RWPE2 (cell line): ENCODE results near the gene PAX8.

Source experiments
- ATAC-seq: fragments of 200-7000 bp; cut with Tn5 transposase; 3 replicates; pipeline ENCODE4 v1.9.1; 2021; ENCODE audit warnings: low read depth
- DNase-seq: peaks from one replicate; pipeline ENCODE4 v3.0.0-alpha.2; 2020; ENCODE audit warnings: low spot score
- H3K27ac ChIP-seq: fragments of 450-650 bp; 2 replicates; pipeline ENCODE4 v1.5.1; 2017; ENCODE audit warnings: mild to moderate bottlenecking; ENCODE audit not compliant: poor library complexity, severe bottlenecking
- H3K27me3 ChIP-seq: fragments of 250-450 bp; sonication (Bioruptor Pico); 2 replicates; pipeline ENCODE4 v1.5.1; 2021; ENCODE audit warnings: mild to moderate bottlenecking, moderate library complexity; ENCODE audit not compliant: insufficient read depth, poor library complexity, severe bottlenecking
- H3K36me3 ChIP-seq: fragments of 250-450 bp; sonication (Bioruptor Pico); 2 replicates; pipeline ENCODE4 v1.5.1; 2020; ENCODE audit warnings: low read depth, mild to moderate bottlenecking, moderate library complexity
- H3K4me1 ChIP-seq: fragments of 250-450 bp; sonication (Bioruptor Pico); 2 replicates; pipeline ENCODE4 v1.5.1; 2021; ENCODE audit warnings: mild to moderate bottlenecking, moderate library complexity; ENCODE audit not compliant: insufficient read depth, poor library complexity, severe bottlenecking
- H3K4me3 ChIP-seq: fragments of 250-450 bp; sonication (Bioruptor Pico); 2 replicates; pipeline ENCODE4 v1.5.1; 2021; ENCODE audit warnings: mild to moderate bottlenecking, moderate library complexity; ENCODE audit not compliant: severe bottlenecking
- H3K9me3 ChIP-seq: fragments of 250-450 bp; sonication (Bioruptor Pico); 2 replicates; pipeline ENCODE4 v1.5.1; 2021; ENCODE audit warnings: mild to moderate bottlenecking, moderate library complexity; ENCODE audit not compliant: severe bottlenecking
- CTCF ChIP-seq: fragments of 450-650 bp; IDR thresholded peaks from one replicate; pipeline ENCODE4 v1.5.1; 2017; ENCODE audit warnings: mild to moderate bottlenecking, moderate library complexity; ENCODE audit not compliant: poor library complexity, severe bottlenecking

PAX8 gene

GRCh38 chr2:113218283-113219091 lies 60.2 kb downstream of the PAX8 start:
- Histone ChIP-seq H3K27me3 (no peaks in the 10 kb centered on the region), H3K4me1 (no peaks in the 10 kb centered on the region), H3K27ac (no peak overlapping the region), H3K4me3 (no peak overlapping the region), H3K9me3 (no peaks in the 10 kb centered on the region), H3K36me3 (no peaks in the 10 kb centered on the region)
- DNase-seq (no peak), ATAC-seq (no peak)
- TF ChIP-seq CTCF: no peak

GRCh38 chr2:113217455-113218282 lies 61.1 kb downstream of the PAX8 start:
- Histone ChIP-seq H3K9me3 (no peaks in the 10 kb centered on the region), H3K4me1 (no peaks in the 10 kb centered on the region), H3K27ac (no peak overlapping the region), H3K4me3 (no peak overlapping the region), H3K27me3 (no peaks in the 10 kb centered on the region), H3K36me3 (no peaks in the 10 kb centered on the region)
- ATAC-seq (no peak), DNase-seq (no peak)
- TF ChIP-seq CTCF: no peak

- H3K4me1 ChIP-seq: no peaks in the 10 kb centered on the region
- H3K9me3 ChIP-seq: no peaks in the 10 kb centered on the region
Measured at GRCh38 chr2:113216891-113217454, 61.7 kb downstream of the PAX8 start.

GRCh38 chr2:113216321-113216720 lies 62.4 kb downstream of the PAX8 start:
- DNase-seq (no peak), ATAC-seq (no peak)
- Histone ChIP-seq H3K4me1 (peaks cover 6% of the 10 kb centered on the region), H3K4me3 (no peak overlapping the region), H3K27ac (no peak overlapping the region), H3K27me3 (no peaks in the 10 kb centered on the region), H3K9me3 (no peaks in the 10 kb centered on the region), H3K36me3 (no peaks in the 10 kb centered on the region)
- TF ChIP-seq CTCF: no peak

More at GRCh38 chr2:113216891-113217454, 61.7 kb downstream of the PAX8 start:
- H3K36me3 ChIP-seq: no peaks in the 10 kb centered on the region
- TF ChIP-seq CTCF: no peak
- no peaks in the 10 kb centered on the region for H3K27me3 ChIP-seq
- ATAC-seq (no peak), DNase-seq (no peak)
- no peak overlapping the region for H3K4me3 ChIP-seq
- no peak overlapping the region for H3K27ac ChIP-seq
